ENCODE results near the gene RHEX. TPM values are rescaled to one million over a fixed set of nuclear protein-coding genes. Genes with fewer than 3 reads are reported as not detected.

RHEX gene
- total and polyA plus RNA-seq, 2 of the 13 experiments (the other 11 are each of a cell fraction or from before 2014, with no cell fraction given), result 1.4 to 2.7 TPM

DNA sequence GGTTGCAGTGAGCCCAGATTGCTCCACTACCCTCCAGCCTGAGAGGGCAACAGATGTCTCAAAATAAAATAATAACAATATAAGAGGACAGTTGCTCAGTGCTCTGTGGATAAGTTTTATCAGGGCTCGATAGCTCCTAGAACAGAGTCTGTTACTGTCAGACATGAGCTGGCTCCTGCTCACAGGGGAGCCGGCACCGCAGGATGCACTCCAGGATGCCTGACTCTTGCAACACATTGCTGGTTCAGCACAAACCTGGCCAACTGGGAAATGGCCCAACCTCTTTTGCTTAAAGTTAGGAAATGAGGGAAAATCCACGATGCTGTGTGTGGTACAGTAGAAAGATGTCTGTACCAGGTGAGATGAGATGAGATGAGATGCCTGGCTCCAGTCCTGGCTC lies 23.5 kb upstream of the RHEX start:
- DNase-seq (ENCODE audit: low spot score), result no peak
- no TSS peak for BruUV-seq (replicated peaks)
- Histone ChIP-seq H3K9me3 (ENCODE audit: low read length) (no peaks in the 10 kb centered on the region), H3K4me2 (ENCODE audit: low read depth, low read length) (no peak overlapping the region), H3K4me1 (ENCODE audit: insufficient read depth, low read length) (peaks cover 21% of the 10 kb centered on the region), H3K27me3 (ENCODE audit: control insufficient read depth in 1 of 2, insufficient read depth in 2 of 2, low read length in 2 of 2) (peaks cover 0 to 10% of the 10 kb centered on the region in 2 experiments; a peak in 2 of 5 replicates), H3K36me3 (replicated peaks in 1 of 2; ENCODE audit: control insufficient read depth in 1 of 2, insufficient read depth in 2 of 2, low read length in 2 of 2) (no peaks in the 10 kb centered on the region), H3K9ac (ENCODE audit: insufficient read depth, low read depth, low read length) (no peak overlapping the region), H2AFZ (ENCODE audit: low read length) (no peak overlapping the region), H3K4me3 (replicated peaks in 1 of 3; ENCODE audit: insufficient read depth in 1 of 3, low read depth in 2 of 3, low read length in 3 of 3) (no peak overlapping the region), H4K20me1 (ENCODE audit: insufficient read depth, low read length) (no peaks in the 10 kb centered on the region), H3K27ac (ENCODE audit: extremely low read length, insufficient read depth, low read length) (no peak overlapping the region), H3K79me2 (ENCODE audit: insufficient read depth, low read length) (no peaks in the 10 kb centered on the region)
- POLR2A ChIA-PET, result interaction anchor here (2.1 kb wide), 1 partner anchor 77 kb away, joined by 4 read pairs; no protein-coding TSS in a partner anchor
- no peak for TF ChIP-seq SP5 (CRISPR knock-in tag; IDR thresholded peaks at IDR 0.05; ENCODE audit: borderline replicate concordance, low read depth)
- peak; percentile 46 for TF ChIP-seq MAFF (IDR thresholded peaks at IDR 0.05; ENCODE audit: low read depth, low read length)
- no peak for TF ChIP-seq ZNF577 (CRISPR knock-in tag; IDR thresholded peaks at IDR 0.05; ENCODE audit: borderline replicate concordance, low read depth)
- no peak for TF ChIP-seq ZNF792 (CRISPR knock-in tag; IDR thresholded peaks at IDR 0.05)
- TF ChIP-seq CEBPB (IDR thresholded peaks at IDR 0.05; ENCODE audit: borderline replicate concordance, low read depth, low read length), result peak; percentile 32; the same call in 1 of the 2 replicates
- peak; percentile 47 to 69; a peak in 2 of 4 replicates for TF ChIP-seq MAFK (conservative IDR thresholded peaks at IDR 0.05 in 1 of 2, IDR thresholded peaks at IDR 0.05 in 1 of 2; ENCODE audit: low read length in 2 of 2)
- TF ChIP-seq, protein P1, sequence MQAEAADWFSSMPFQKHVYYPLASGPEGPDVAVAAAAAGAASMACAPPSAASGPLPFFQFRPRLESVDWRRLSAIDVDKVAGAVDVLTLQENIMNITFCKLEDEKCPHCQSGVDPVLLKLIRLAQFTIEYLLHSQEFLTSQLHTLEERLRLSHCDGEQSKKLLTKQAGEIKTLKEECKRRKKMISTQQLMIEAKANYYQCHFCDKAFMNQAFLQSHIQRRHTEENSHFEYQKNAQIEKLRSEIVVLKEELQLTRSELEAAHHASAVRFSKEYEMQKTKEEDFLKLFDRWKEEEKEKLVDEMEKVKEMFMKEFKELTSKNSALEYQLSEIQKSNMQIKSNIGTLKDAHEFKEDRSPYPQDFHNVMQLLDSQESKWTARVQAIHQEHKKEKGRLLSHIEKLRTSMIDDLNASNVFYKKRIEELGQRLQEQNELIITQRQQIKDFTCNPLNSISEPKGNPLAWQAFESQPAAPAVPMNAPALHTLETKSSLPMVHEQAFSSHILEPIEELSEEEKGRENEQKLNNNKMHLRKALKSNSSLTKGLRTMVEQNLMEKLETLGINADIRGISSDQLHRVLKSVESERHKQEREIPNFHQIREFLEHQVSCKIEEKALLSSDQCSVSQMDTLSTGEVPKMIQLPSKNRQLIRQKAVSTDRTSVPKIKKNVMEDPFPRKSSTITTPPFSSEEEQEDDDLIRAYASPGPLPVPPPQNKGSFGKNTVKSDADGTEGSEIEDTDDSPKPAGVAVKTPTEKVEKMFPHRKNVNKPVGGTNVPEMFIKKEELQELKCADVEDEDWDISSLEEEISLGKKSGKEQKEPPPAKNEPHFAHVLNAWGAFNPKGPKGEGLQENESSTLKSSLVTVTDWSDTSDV (CRISPR knock-in tag; IDR thresholded peaks at IDR 0.05), result no peak
- intact Hi-C loops (cut with micrococcal nuclease; ENCODE audit: unreplicated experiment) (no loop called here), in situ Hi-C loops (cut with HindIII; ENCODE audit: extremely low pct_ligation_motif_present, low pct_unique_long_range_greater_than_20kb) (loop anchor here (5.0 kb wide), 1 partner anchor 78 kb away; no protein-coding TSS in a partner anchor)
- CTCF ChIA-PET (ENCODE audit: low intra/inter-chr PET ratio, low total read pairs), result interaction anchor here (5.8 kb wide), 1 partner anchor 77 kb away, joined by 105 read pairs; no protein-coding TSS in a partner anchor
- 4% methylated on average over 3 of the region's 4 CpGs for WGBS (ENCODE audit: low lambda C conversion rate)
- no peak for FAIRE-seq
- ATAC-seq, result no peak

Measured in HepG2 (cell line).